GM12874 (cell line): Measurements from ENCODE around the gene SGMS1.

Source experiments
- CTCF ChIP-seq: IDR thresholded peaks from 2 replicates; pipeline ENCODE4 v1.5.1; 2011; ENCODE audit warnings: low read depth, mild to moderate bottlenecking, control low read depth, low read length, moderate library complexity; ENCODE audit not compliant: insufficient read depth

Gene SGMS1

DNA sequence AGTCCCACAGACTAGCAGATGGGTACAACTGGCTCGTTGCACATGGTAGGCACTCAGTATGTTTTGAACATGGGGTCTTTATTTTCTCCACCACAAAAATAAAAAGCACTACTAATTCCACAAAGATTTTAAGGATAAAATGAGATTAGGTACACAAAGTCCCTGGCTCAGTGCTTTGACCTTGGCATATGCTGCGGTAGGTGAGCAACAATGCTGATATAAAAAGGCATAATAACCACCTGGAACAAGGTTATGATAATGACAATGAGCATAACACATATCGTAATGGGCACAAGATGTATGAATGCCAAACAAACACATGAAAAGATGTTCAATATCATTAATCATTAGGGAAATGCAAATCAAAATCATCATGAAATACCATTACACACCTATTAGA is 26.9 kb downstream of the SGMS1 start:
- no peak for TF ChIP-seq CTCF

- TF ChIP-seq CTCF = no peak
Measured at GRCh38 chr10:50596456-50596855, 27.3 kb downstream of the SGMS1 start.

- no peak for TF ChIP-seq CTCF
Measured at GRCh38 chr10:50595785-50596184, 28.0 kb downstream of the SGMS1 start.

DNA sequence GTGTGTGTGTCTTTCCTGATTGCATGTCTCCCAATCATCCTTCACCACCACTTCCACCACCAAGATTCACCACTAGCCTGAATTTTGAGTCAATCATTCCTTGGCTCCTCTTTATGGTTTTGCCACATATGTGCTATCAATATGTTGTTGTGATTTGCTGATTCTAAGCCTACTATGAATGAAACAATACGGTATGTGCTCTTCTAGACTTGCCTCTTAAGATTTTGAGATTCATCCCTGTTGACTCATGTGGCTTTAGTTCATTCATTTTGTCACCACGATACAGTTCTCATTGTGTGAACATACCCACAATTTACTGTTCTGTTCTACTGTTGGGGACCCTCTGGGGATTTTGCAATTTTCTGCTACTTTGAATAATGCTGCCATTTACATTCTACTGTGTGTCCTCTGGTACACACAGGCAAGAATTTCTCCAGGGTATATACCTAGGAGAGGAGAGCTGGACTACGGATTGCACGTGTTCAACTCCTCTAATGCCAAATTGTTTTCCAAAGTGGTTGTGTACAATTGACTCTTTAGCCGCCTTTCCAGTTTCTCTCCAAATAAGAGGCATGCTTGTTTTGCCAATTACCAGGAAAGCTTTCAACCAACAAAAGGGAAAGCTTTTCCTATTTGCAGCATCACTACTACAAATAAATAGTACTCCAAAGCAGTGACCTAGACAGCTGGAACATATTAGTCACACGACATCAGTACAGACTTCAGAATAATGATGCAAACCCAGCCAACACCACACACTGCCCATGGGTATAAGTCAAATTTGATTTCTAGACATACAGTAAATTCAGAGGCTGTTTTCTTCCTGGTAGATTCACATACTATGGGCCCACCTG is 30.0 kb downstream of the SGMS1 start:
- TF ChIP-seq CTCF = no peak

- TF ChIP-seq CTCF = no peak
Measured at GRCh38 chr10:50592961-50593418, 30.8 kb downstream of the SGMS1 start.

DNA sequence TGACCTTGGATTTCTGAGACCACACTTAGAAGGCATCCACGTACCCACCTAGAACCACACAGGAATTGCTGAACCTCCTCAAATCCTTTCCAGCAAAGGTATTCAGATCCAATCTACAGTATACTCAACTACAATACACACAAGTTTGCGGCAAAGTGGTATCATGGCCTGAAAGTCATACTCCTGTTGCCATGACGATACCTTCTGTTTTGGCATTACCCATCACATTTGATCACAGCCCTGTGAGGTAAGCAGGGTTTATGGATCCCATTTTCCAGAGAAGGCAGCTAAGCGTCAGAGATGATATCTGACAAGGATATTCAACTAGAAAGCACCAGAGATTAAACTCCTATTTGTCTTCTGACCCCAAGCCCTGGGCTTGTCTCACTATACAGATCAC is 32.8 kb downstream of the SGMS1 start:
- no peak for TF ChIP-seq CTCF

DNA sequence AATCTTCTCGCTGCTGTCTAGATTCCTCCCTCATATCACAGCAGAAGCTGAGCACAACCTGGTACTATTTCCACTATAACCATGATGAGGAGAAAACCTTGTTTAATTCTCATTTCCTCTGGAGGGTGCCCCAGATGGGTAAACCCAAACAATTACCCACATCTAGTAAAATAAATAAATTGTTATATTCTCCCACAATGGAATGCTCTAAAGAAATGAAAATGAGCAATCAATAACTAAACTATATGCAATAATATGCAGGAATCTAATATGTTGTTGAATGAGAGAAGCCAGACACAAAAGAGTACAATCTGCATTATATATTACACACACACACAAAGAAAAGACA is 37.0 kb downstream of the SGMS1 start:
- no peak for TF ChIP-seq CTCF
